Hepatocyte (in vitro differentiated cells): ENCODE data around the gene RBM28. TPM values are rescaled to one million over a fixed set of nuclear protein-coding genes. Genes with fewer than 3 reads are reported as not detected.

ENCODE experiments used
- DNase-seq: peaks from one replicate; pipeline ENCODE4 v3.0.0-alpha.2; 2016; ENCODE audit warnings: low spot score
- H2AFZ ChIP-seq: fragments of 200-600 bp; sonication (generic); 2 replicates; pipeline ENCODE4 v1.6.0; 2016; ENCODE audit warnings: antibody characterized with exemption, mild to moderate bottlenecking
- H3K27ac ChIP-seq: fragments of 200-600 bp; sonication (generic); 2 replicates; pipeline ENCODE4 v1.5.1; 2016; ENCODE audit warnings: mild to moderate bottlenecking
- H3K27me3 ChIP-seq: fragments of 200-600 bp; sonication (generic); 2 replicates; pipeline ENCODE4 v1.6.1; 2016
- H3K36me3 ChIP-seq: fragments of 200-600 bp; sonication (generic); replicated peaks from 2 replicates; pipeline ENCODE4 v1.5.1; 2016; ENCODE audit warnings: low read depth; ENCODE audit not compliant: insufficient read depth
- H3K4me1 ChIP-seq: fragments of 200-600 bp; sonication (generic); 2 replicates; pipeline ENCODE4 v1.5.1; 2016; ENCODE audit warnings: mild to moderate bottlenecking, moderate library complexity; ENCODE audit not compliant: insufficient read depth
- H3K4me2 ChIP-seq: fragments of 200-600 bp; sonication (generic); 2 replicates; pipeline ENCODE4 v1.6.0; 2016
- H3K4me3 ChIP-seq: fragments of 200-600 bp; sonication (generic); 2 replicates; pipeline ENCODE4 v1.5.1; 2016; ENCODE audit warnings: mild to moderate bottlenecking
- H3K79me2 ChIP-seq: fragments of 200-600 bp; sonication (generic); 2 replicates; pipeline ENCODE4 v1.6.0; 2017; ENCODE audit warnings: mild to moderate bottlenecking
- H3K9me2 ChIP-seq: fragments of 200-600 bp; sonication (generic); replicated peaks from 2 replicates; pipeline ENCODE4 v1.6.0; 2017; ENCODE audit warnings: mild to moderate bottlenecking; ENCODE audit not compliant: insufficient read depth
- H3K9me3 ChIP-seq: fragments of 200-600 bp; sonication (generic); 2 replicates; pipeline ENCODE4 v1.5.1; 2016; ENCODE audit warnings: low read depth, mild to moderate bottlenecking
- H4K20me1 ChIP-seq: fragments of 200-600 bp; sonication (generic); 2 replicates; pipeline ENCODE4 v1.6.0; 2016; ENCODE audit warnings: mild to moderate bottlenecking; ENCODE audit not compliant: insufficient read depth, poor library complexity, severe bottlenecking
- CTCF ChIP-seq: fragments of 200-600 bp; sonication (generic); IDR thresholded peaks from 2 replicates; pipeline ENCODE4 v1.5.1; 2016; ENCODE audit warnings: antibody characterized with exemption, mild to moderate bottlenecking; ENCODE audit not compliant: poor library complexity
- EZH2 ChIP-seq: fragments of 200-600 bp; sonication (generic); IDR thresholded peaks from 2 replicates; pipeline ENCODE4 v1.6.1; 2016; ENCODE audit warnings: antibody characterized with exemption, mild to moderate bottlenecking, borderline replicate concordance
- EZH2phosphoT487 ChIP-seq: fragments of 200-600 bp; sonication (generic); IDR thresholded peaks from one replicate; pipeline ENCODE4 v1.6.1; 2018; ENCODE audit warnings: antibody characterized with exemption, mild to moderate bottlenecking, low read depth, moderate library complexity; ENCODE audit not compliant: unreplicated experiment, severe bottlenecking
- WGBS: methylation state at CpG from one replicate; pipeline ENCODE4 v1.1.6; 2016; ENCODE audit warnings: low lambda C conversion rate; ENCODE audit errors: missing lambda C conversion rate; 5-methylcytosine and 5-hydroxymethylcytosine counted together
- polyA plus RNA-seq: library from polyadenylated mRNA; unstranded; fragments of >200 nt; fragmentation: Nextera tagmentation; extraction: Ambion mirVana; gene quantifications from 2 replicates; pipeline ENCODE4 v1.2.1, GENCODE V29; 2016
- total RNA-seq: library from RNA; depleted of rRNA; stranded (reverse); fragments of >200 nt; gene quantifications from 2 replicates; pipeline ENCODE4 v1.2.3, GENCODE V29; 2014

RBM28 gene
- total and polyA plus RNA-seq, 2 experiments from 2014 or later, result 19.3 to 26.4 TPM

- Histone ChIP-seq H3K4me1 (no peaks in the 10 kb centered on the region), H3K9me3 (no peaks in the 10 kb centered on the region), H3K36me3 (no peaks in the 10 kb centered on the region), H3K9me2 (no peaks in the 10 kb centered on the region), H3K4me2 (no peak overlapping the region), H2AFZ (no peak overlapping the region), H3K79me2 (no peaks in the 10 kb centered on the region), H3K27ac (no peak overlapping the region), H3K4me3 (no peak overlapping the region), H4K20me1 (no peaks in the 10 kb centered on the region), H3K27me3 (no peaks in the 10 kb centered on the region)
- no peak for TF ChIP-seq CTCF
- TF ChIP-seq EZH2, result no peak
- TF ChIP-seq EZH2phosphoT487, result no peak
- DNase-seq, result no peak
- 94% methylated on average over 5 of the region's 5 CpGs for WGBS
Measured at GRCh38 chr7:128321044-128321422, 22.7 kb downstream of the RBM28 start.

GRCh38 chr7:128318691-128319090 lies 25.0 kb downstream of the RBM28 start:
- no peak overlapping the region for H3K27ac ChIP-seq
- H2AFZ ChIP-seq, result no peak overlapping the region
- DNase-seq, result no peak
- no peaks in the 10 kb centered on the region for H3K27me3 ChIP-seq
- H3K9me2 ChIP-seq, result no peaks in the 10 kb centered on the region
- H3K9me3 ChIP-seq, result no peaks in the 10 kb centered on the region
- H3K79me2 ChIP-seq, result no peaks in the 10 kb centered on the region
- no peak overlapping the region for H3K4me2 ChIP-seq
- no peak for TF ChIP-seq EZH2phosphoT487
- TF ChIP-seq EZH2, result no peak
- no peak for TF ChIP-seq CTCF
- 93% methylated on average over 5 of the region's 5 CpGs for WGBS
- no peak overlapping the region for H3K4me3 ChIP-seq
- no peaks in the 10 kb centered on the region for H4K20me1 ChIP-seq
- H3K36me3 ChIP-seq, result no peaks in the 10 kb centered on the region
- no peaks in the 10 kb centered on the region for H3K4me1 ChIP-seq

GRCh38 chr7:128311013-128311412 lies 32.7 kb downstream of the RBM28 start:
- TF ChIP-seq CTCF (no peak), EZH2 (no peak), EZH2phosphoT487 (no peak)
- DNase-seq, result peak; percentile 49
- H3K9me3 ChIP-seq, result no peaks in the 10 kb centered on the region
- WGBS, result 64% methylated on average over 3 of the region's 3 CpGs
- H4K20me1 ChIP-seq, result no peaks in the 10 kb centered on the region
- H3K9me2 ChIP-seq, result no peaks in the 10 kb centered on the region
- no peaks in the 10 kb centered on the region for H3K36me3 ChIP-seq
- no peak overlapping the region for H3K4me3 ChIP-seq
- no peaks in the 10 kb centered on the region for H3K4me1 ChIP-seq
- H3K4me2 ChIP-seq, result peak overlapping the region; percentile 23
- peak overlapping the region; percentile 70 for H3K27ac ChIP-seq
- H2AFZ ChIP-seq, result no peak overlapping the region
- H3K79me2 ChIP-seq, result no peaks in the 10 kb centered on the region
- H3K27me3 ChIP-seq, result no peaks in the 10 kb centered on the region

- no peak for DNase-seq
- no peaks in the 10 kb centered on the region for H3K9me2 ChIP-seq
- H3K4me1 ChIP-seq, result no peaks in the 10 kb centered on the region
- no peaks in the 10 kb centered on the region for H4K20me1 ChIP-seq
- H3K79me2 ChIP-seq, result no peaks in the 10 kb centered on the region
- no peak overlapping the region for H2AFZ ChIP-seq
- H3K27me3 ChIP-seq, result no peaks in the 10 kb centered on the region
- H3K27ac ChIP-seq, result peak overlapping the region; percentile 70
- no peak for TF ChIP-seq EZH2
- no peak for TF ChIP-seq EZH2phosphoT487
- no peak for TF ChIP-seq CTCF
- 78% methylated on average over 5 of the region's 5 CpGs for WGBS
- H3K4me2 ChIP-seq, result peak overlapping the region; percentile 23
- H3K4me3 ChIP-seq, result no peak overlapping the region
- no peaks in the 10 kb centered on the region for H3K36me3 ChIP-seq
- no peaks in the 10 kb centered on the region for H3K9me3 ChIP-seq
Measured at GRCh38 chr7:128310499-128310898, 33.2 kb downstream of the RBM28 start.
